ENCODE results near the gene TTLL1.
"Not testable (repeated sequence)": the region's sequence is repeated elsewhere in the genome, so short reads cannot be mapped to it uniquely, and the experiment has no call there.

The TTLL1 gene

GRCh38 chr22:43109921-43110443, 20.8 kb upstream of the TTLL1 start:
- no peak for DNase-seq

GRCh38 chr22:43109511-43109910, 20.3 kb upstream of the TTLL1 start:
- no peak for DNase-seq

- no peak for DNase-seq
Measured at GRCh38 chr22:43106302-43106701, 17.1 kb upstream of the TTLL1 start.

GRCh38 chr22:43104950-43105349, 15.8 kb upstream of the TTLL1 start:
- DNase-seq: not testable (repeated sequence)

GRCh38 chr22:43104056-43104625, 14.9 kb upstream of the TTLL1 start:
- not testable (repeated sequence) for DNase-seq

- DNase-seq: no peak
Measured at GRCh38 chr22:43101306-43101705, 12.1 kb upstream of the TTLL1 start.

- DNase-seq: no peak
Measured at GRCh38 chr22:43100225-43100624, 11.0 kb upstream of the TTLL1 start.

GRCh38 chr22:43099095-43099494, 9.9 kb upstream of the TTLL1 start:
- DNase-seq: no peak

GRCh38 chr22:43098356-43098755, 9.2 kb upstream of the TTLL1 start:
- DNase-seq: no peak

GRCh38 chr22:43096420-43096819, 7.2 kb upstream of the TTLL1 start:
- DNase-seq: no peak

- no peak for DNase-seq
Measured at GRCh38 chr22:43094551-43094950, 5.4 kb upstream of the TTLL1 start.

GRCh38 chr22:43094085-43094484, 4.9 kb upstream of the TTLL1 start:
- no peak for DNase-seq

- no peak for DNase-seq
Measured at GRCh38 chr22:43092085-43092484, 2.9 kb upstream of the TTLL1 start.

GRCh38 chr22:43090130-43090789, 1.1 kb upstream of the TTLL1 start:
- no peak for DNase-seq

- DNase-seq: no peak
Measured at GRCh38 chr22:43088627-43088983, 586 bp downstream of the TTLL1 start.

- no peak for DNase-seq
Measured at GRCh38 chr22:43085658-43086606, 3.3 kb downstream of the TTLL1 start.

- DNase-seq: no peak
Measured at GRCh38 chr22:43081968-43082367, 7.2 kb downstream of the TTLL1 start.

GRCh38 chr22:43080616-43081015, 8.6 kb downstream of the TTLL1 start:
- DNase-seq: no peak

- no peak for DNase-seq
Measured at GRCh38 chr22:43079742-43080141, 9.4 kb downstream of the TTLL1 start.

GRCh38 chr22:43078522-43078921, 10.7 kb downstream of the TTLL1 start:
- DNase-seq: no peak

- no peak for DNase-seq
Measured at GRCh38 chr22:43077121-43077877, 11.9 kb downstream of the TTLL1 start.

- no peak for DNase-seq
Measured at GRCh38 chr22:43066844-43067385, 22.3 kb downstream of the TTLL1 start.

- DNase-seq: no peak
Measured at GRCh38 chr22:43066134-43066533, 23.1 kb downstream of the TTLL1 start.
